SK-N-SH (cell line): ENCODE results near the gene USB1. TPM values are rescaled to one million over a fixed set of nuclear protein-coding genes. Genes with fewer than 3 reads are reported as not detected.
A peak's percentile ranks its signal among the peaks of the same experiment; 100 is the strongest.

Experiments used
- CTCF ChIA-PET: fragments of 300-600, 350-600 bp; formaldehyde crosslinking; extraction: SDS; loops from one replicate; lab custom pipeline; 2021; lab: Yijun Ruan, JAX
- POLR2A ChIA-PET: fragments of 350-600 bp; sonication (Branson Sonifier 250); formaldehyde crosslinking; extraction: SDS; loops from one replicate; lab custom pipeline; 2020; ENCODE audit warnings: antibody characterized with exemption, inconsistent platforms; lab: Yijun Ruan, JAX
- DNase-seq: peaks from one replicate; pipeline ENCODE4 v3.0.0; 2012
- H2AFZ ChIP-seq: fragments of 200-600 bp; sonication (generic); 2 replicates; pipeline ENCODE4 v1.8.1; 2016; ENCODE audit warnings: antibody characterized with exemption, mild to moderate bottlenecking, low read depth
- H3F3A ChIP-seq: fragments of 200-600 bp; sonication (generic); replicated peaks from 2 replicates; pipeline ENCODE3; 2016; ENCODE audit warnings: antibody characterized with exemption, mild to moderate bottlenecking; ENCODE audit not compliant: insufficient read depth
- H3K27ac ChIP-seq, 2 experiments: fragments of 200-500 bp in 1 of 2; fragments of 200-600 bp in 1 of 2; sonication (Bioruptor generic) in 1 of 2; sonication (generic), shearing (Covaris generic) in 1 of 2; 2 replicates each; pipeline versions ENCODE4 v1.5.1 to v1.6.1; 2014 to 2016; ENCODE audit warnings: low read depth in 2 of 2, inconsistent platforms in 1 of 2, low read length in 1 of 2, mild to moderate bottlenecking in 1 of 2, mixed read lengths in 1 of 2
- H3K27me3 ChIP-seq: fragments of 200-600 bp; sonication (generic), shearing (Covaris generic); 2 replicates; pipeline ENCODE4 v1.6.1; 2016; ENCODE audit warnings: mixed run types; ENCODE audit not compliant: insufficient read depth
- H3K36me3 ChIP-seq, 2 experiments: fragments of 200-500 bp in 1 of 2; fragments of 200-600 bp in 1 of 2; sonication (Bioruptor generic) in 1 of 2; sonication (generic) in 1 of 2; replicated peaks in 1 of 2; 2 replicates each; pipeline versions ENCODE3 to v1.5.1; 2014 to 2016; ENCODE audit warnings: low read length in 1 of 2, mild to moderate bottlenecking in 1 of 2; ENCODE audit not compliant: insufficient read depth in 2 of 2, control insufficient read depth in 1 of 2
- H3K4me1 ChIP-seq, 2 experiments: fragments of 200-500 bp in 1 of 2; fragments of 200-600 bp in 1 of 2; sonication (Bioruptor generic) in 1 of 2; sonication (generic), shearing (Covaris generic) in 1 of 2; 2 replicates each; pipeline versions ENCODE4 v1.5.1 to v1.6.1; 2014 to 2016; ENCODE audit warnings: low read depth in 1 of 2, low read length in 1 of 2, mixed run types in 1 of 2; ENCODE audit not compliant: insufficient read depth in 2 of 2, control insufficient read depth in 1 of 2
- H3K4me2 ChIP-seq: fragments of 200-600 bp; sonication (generic), shearing (Covaris generic); 2 replicates; pipeline ENCODE4 v1.6.1; 2017; ENCODE audit warnings: mixed run types
- H3K4me3 ChIP-seq, 2 experiments: fragments of 200-500 bp in 1 of 2; fragments of 200-600 bp in 1 of 2; sonication (Bioruptor generic) in 1 of 2; sonication (generic), shearing (Covaris generic) in 1 of 2; 2 replicates each; pipeline versions ENCODE4 v1.5.1 to v1.8.1; 2014 to 2016; ENCODE audit warnings: low read depth in 2 of 2, inconsistent platforms in 1 of 2, low read length in 1 of 2, mild to moderate bottlenecking in 1 of 2, mixed read lengths in 1 of 2, moderate library complexity in 1 of 2
- H3K79me2 ChIP-seq: fragments of 200-600 bp; sonication (generic); 2 replicates; pipeline ENCODE4 v1.8.1; 2017; ENCODE audit warnings: mild to moderate bottlenecking; ENCODE audit not compliant: insufficient read depth
- H3K9ac ChIP-seq: fragments of 200-600 bp; sonication (generic); 2 replicates; pipeline ENCODE4 v1.6.1; 2017; ENCODE audit warnings: mixed run types
- H3K9me2 ChIP-seq: fragments of 200-600 bp; sonication (generic); 2 replicates; pipeline ENCODE4 v1.6.1; 2017; ENCODE audit warnings: mixed run types
- H3K9me3 ChIP-seq: fragments of 200-600 bp; sonication (generic); 2 replicates; pipeline ENCODE4 v1.6.1; 2017; ENCODE audit warnings: mixed run types, mild to moderate bottlenecking, moderate library complexity
- H4K20me1 ChIP-seq: fragments of 200-600 bp; sonication (generic); 2 replicates; pipeline ENCODE4 v1.6.1; 2017; ENCODE audit warnings: mild to moderate bottlenecking, mixed run types; ENCODE audit not compliant: insufficient read depth
- CHD2 ChIP-seq: fragments of 150-350 bp; IDR thresholded peaks from 2 replicates; pipeline ENCODE4 v1.6.1; 2018; ENCODE audit warnings: low read length; ENCODE audit not compliant: partially characterized antibody
- ELF1 ChIP-seq: IDR thresholded peaks from 2 replicates; pipeline ENCODE4 v1.4.0; 2012
- EZH2phosphoT487 ChIP-seq: fragments of 200-600 bp; sonication (generic); IDR thresholded peaks from 2 replicates; pipeline ENCODE4 v1.6.1; 2017; ENCODE audit warnings: low read depth, mixed run types, mild to moderate bottlenecking, antibody characterized with exemption, moderate library complexity, borderline replicate concordance
- FOSL2 ChIP-seq: IDR thresholded peaks from 2 replicates; pipeline ENCODE4 v1.4.0; 2012; ENCODE audit warnings: low read depth, mild to moderate bottlenecking, moderate library complexity, borderline replicate concordance
- FOXJ3 ChIP-seq: sonication (generic); formaldehyde crosslinking; IDR thresholded peaks from 2 replicates; pipeline ENCODE4 v1.5.1; 2020; ENCODE audit warnings: mild to moderate bottlenecking, missing genetic modification reagents
- FOXM1 ChIP-seq: IDR thresholded peaks from 2 replicates; pipeline ENCODE4 v1.4.0; 2012; ENCODE audit warnings: low read depth, mild to moderate bottlenecking
- IRF3 ChIP-seq: fragments of 150-350 bp; IDR thresholded peaks from 2 replicates; pipeline ENCODE4 v1.6.1; 2016; ENCODE audit warnings: mild to moderate bottlenecking, low read depth, low read length
- MEF2A ChIP-seq: IDR thresholded peaks from 2 replicates; pipeline ENCODE4 v1.4.0; 2012; ENCODE audit warnings: low read depth, borderline replicate concordance
- MXI1 ChIP-seq: IDR thresholded peaks from 2 replicates; pipeline ENCODE4 v1.6.1; 2012; ENCODE audit warnings: mild to moderate bottlenecking, low read depth, low read length, improper control_type of control experiment
- NFIC ChIP-seq: IDR thresholded peaks from 2 replicates; pipeline ENCODE4 v1.4.0; 2012; ENCODE audit warnings: borderline replicate concordance
- NRF1 ChIP-seq: IDR thresholded peaks from 2 replicates; pipeline ENCODE4 v1.6.1; 2012; ENCODE audit warnings: low read depth, mild to moderate bottlenecking, low read length
- POLR2AphosphoS5 ChIP-seq: IDR thresholded peaks from 2 replicates; pipeline ENCODE4 v1.6.1; 2012; ENCODE audit warnings: low read depth, low read length
- RAD21 ChIP-seq: IDR thresholded peaks from 2 replicates; pipeline ENCODE4 v1.6.1; 2012; ENCODE audit warnings: mild to moderate bottlenecking, low read length
- REST ChIP-seq: IDR thresholded peaks from 2 replicates; pipeline ENCODE4 v1.6.1; 2012; ENCODE audit warnings: mild to moderate bottlenecking, low read depth, low read length, moderate library complexity
- SIN3A ChIP-seq: IDR thresholded peaks from 2 replicates; pipeline ENCODE4 v1.6.1; 2012; ENCODE audit warnings: low read depth, mild to moderate bottlenecking, low read length, moderate library complexity, borderline replicate concordance
- SMC3 ChIP-seq: IDR thresholded peaks from 2 replicates; pipeline ENCODE4 v1.6.1; 2012; ENCODE audit warnings: low read depth, low read length, improper control_type of control experiment
- TAF1 ChIP-seq: IDR thresholded peaks from 2 replicates; pipeline ENCODE4 v1.6.1; 2012; ENCODE audit warnings: low read depth, mild to moderate bottlenecking, low read length, moderate library complexity, borderline replicate concordance
- ZBTB33 ChIP-seq: IDR thresholded peaks from 2 replicates; pipeline ENCODE4 v1.4.0; 2012; ENCODE audit warnings: low read depth, borderline replicate concordance
- WGBS: methylation state at CpG from one replicate; pipeline ENCODE4 v1.1.6; 2017; ENCODE audit warnings: low lambda C conversion rate; 5-methylcytosine and 5-hydroxymethylcytosine counted together
- polyA plus RNA-seq, 3 experiments: library from polyadenylated mRNA; depleted of rRNA; stranded (reverse); fragments of >200 nt; gene quantifications; 2 replicates each; pipeline ENCODE4 v1.2.3, GENCODE V29; 2012

The USB1 gene
- polyA plus RNA-seq, 1 of the 3 experiments (the other 2 are of a cell fraction), result 94.1 TPM

GRCh38 chr16:57984443-57985203, 16.6 kb upstream of the USB1 start:
- H3K4me1 ChIP-seq, result peaks cover 0 to 16% of the 10 kb centered on the region in 2 experiments; a peak in 1 of 4 replicates
- H3K36me3 ChIP-seq, result no peaks in the 10 kb centered on the region
- TF ChIP-seq MXI1, result no peak
- no peak for TF ChIP-seq MEF2A
- TF ChIP-seq CHD2, result no peak
- TF ChIP-seq IRF3, result no peak
- TF ChIP-seq FOXJ3 (CRISPR knock-in tag), result no peak
- no peak for TF ChIP-seq POLR2AphosphoS5
- TF ChIP-seq TAF1, result no peak
- no peak for TF ChIP-seq SMC3
- peak overlapping the region; percentile 78 for H3K4me2 ChIP-seq
- H2AFZ ChIP-seq, result peak overlapping the region; percentile 85; the same call in 1 of the 2 replicates
- POLR2A ChIA-PET, result no interaction called here
- H3K27ac ChIP-seq, result no peak overlapping the region
- H3K9me2 ChIP-seq, result no peaks in the 10 kb centered on the region
- CTCF ChIA-PET, result interaction anchor here (0.7 to 1.4 kb wide), 3 partner anchors 15 to 409 kb away, joined by 3 to 4 read pairs (median 3); no protein-coding TSS in a partner anchor
- no peaks in the 10 kb centered on the region for H3K79me2 ChIP-seq
- H4K20me1 ChIP-seq, result no peaks in the 10 kb centered on the region
- no peaks in the 10 kb centered on the region for H3K27me3 ChIP-seq
- peak; percentile 96 for DNase-seq
- H3K4me3 ChIP-seq, result peak overlapping the region; percentile 54 to 64
- H3K9ac ChIP-seq, result peak overlapping the region; percentile 36; the same call in 1 of the 2 replicates
- no peaks in the 10 kb centered on the region for H3K9me3 ChIP-seq
- no peaks in the 10 kb centered on the region for H3F3A ChIP-seq
- WGBS, result 44% methylated on average over 31 of the region's 64 CpGs

GRCh38 chr16:57985204-57986181, 15.7 kb upstream of the USB1 start:
- H2AFZ ChIP-seq, result peak overlapping the region; percentile 85
- peaks cover 0 to 16% of the 10 kb centered on the region in 2 experiments; a peak in 1 of 4 replicates for H3K4me1 ChIP-seq
- no peaks in the 10 kb centered on the region for H3K79me2 ChIP-seq
- H3K9ac ChIP-seq, result peak overlapping the region; percentile 36; the same call in 1 of the 2 replicates
- no peaks in the 10 kb centered on the region for H4K20me1 ChIP-seq
- H3K27ac ChIP-seq, result no peak overlapping the region
- WGBS, result 45% methylated on average over 41 of the region's 62 CpGs
- no peaks in the 10 kb centered on the region for H3K9me2 ChIP-seq
- H3K36me3 ChIP-seq, result no peaks in the 10 kb centered on the region
- H3K27me3 ChIP-seq, result no peaks in the 10 kb centered on the region
- H3K4me2 ChIP-seq, result peak overlapping the region; percentile 78
- POLR2A ChIA-PET, result no interaction called here
- DNase-seq, result peak; percentile 90
- peak overlapping the region; percentile 54 to 64 for H3K4me3 ChIP-seq
- H3F3A ChIP-seq, result no peaks in the 10 kb centered on the region
- CTCF ChIA-PET, result interaction anchor here (0.7 kb wide), 1 partner anchor 15 kb away, joined by 4 read pairs; no protein-coding TSS in a partner anchor
- no peaks in the 10 kb centered on the region for H3K9me3 ChIP-seq
- TF ChIP-seq FOXM1, result no peak
- TF ChIP-seq EZH2phosphoT487, result no peak
- no peak; the same call in 1 of the 2 replicates for TF ChIP-seq MXI1
- no peak for TF ChIP-seq POLR2AphosphoS5
- no peak for TF ChIP-seq SIN3A
- TF ChIP-seq FOSL2, result no peak
- TF ChIP-seq ZBTB33, result no peak
- TF ChIP-seq FOXJ3 (CRISPR knock-in tag), result no peak
- no peak for TF ChIP-seq NRF1
- no peak for TF ChIP-seq ELF1
- no peak for TF ChIP-seq RAD21
- TF ChIP-seq REST, result no peak
- TF ChIP-seq NFIC, result no peak
